Smooth muscle cell (in vitro differentiated cells): ENCODE results near the gene DGKD. TPM values are rescaled to one million over a fixed set of nuclear protein-coding genes. Genes with fewer than 3 reads are reported as not detected.

Source experiments
- DNase-seq: peaks from one replicate; lab custom pipeline; 2025; ENCODE audit not compliant: unreplicated experiment; lab: John Stamatoyannopoulos, UW
- H2AFZ ChIP-seq: fragments of 200-600 bp; sonication (generic); 2 replicates; pipeline ENCODE4 v1.6.0; 2016; ENCODE audit warnings: antibody characterized with exemption, low read depth, mild to moderate bottlenecking
- H3F3A ChIP-seq: fragments of 200-600 bp; sonication (generic); 2 replicates; pipeline ENCODE4 v1.6.0; 2017; ENCODE audit warnings: antibody characterized with exemption, low read depth
- H3K27ac ChIP-seq: fragments of 200-600 bp; sonication (generic); 2 replicates; pipeline ENCODE4 v1.5.1; 2016; ENCODE audit warnings: low read depth, mild to moderate bottlenecking
- H3K27me3 ChIP-seq: fragments of 200-600 bp; sonication (generic); 2 replicates; pipeline ENCODE4 v1.6.1; 2016; ENCODE audit warnings: low read depth, mild to moderate bottlenecking
- H3K36me3 ChIP-seq: fragments of 200-600 bp; sonication (generic); 2 replicates; pipeline ENCODE4 v1.5.1; 2016; ENCODE audit warnings: low read depth
- H3K4me1 ChIP-seq: fragments of 200-600 bp; sonication (generic); 2 replicates; pipeline ENCODE4 v1.5.1; 2016; ENCODE audit warnings: low read depth
- H3K4me2 ChIP-seq: fragments of 200-600 bp; sonication (generic); 2 replicates; pipeline ENCODE4 v1.6.0; 2016; ENCODE audit warnings: mild to moderate bottlenecking
- H3K4me3 ChIP-seq: fragments of 200-600 bp; sonication (generic); 2 replicates; pipeline ENCODE4 v1.5.1; 2016; ENCODE audit warnings: mild to moderate bottlenecking
- H3K79me2 ChIP-seq: fragments of 200-600 bp; sonication (generic); 2 replicates; pipeline ENCODE4 v1.6.0; 2016; ENCODE audit warnings: low read depth, mild to moderate bottlenecking
- H3K9ac ChIP-seq: fragments of 200-600 bp; sonication (generic); 2 replicates; pipeline ENCODE4 v1.6.0; 2016; ENCODE audit warnings: low read depth
- H3K9me3 ChIP-seq: fragments of 200-600 bp; sonication (generic); replicated peaks from 2 replicates; pipeline ENCODE4 v1.5.1; 2016; ENCODE audit warnings: low read depth
- H4K20me1 ChIP-seq: fragments of 200-600 bp; sonication (generic); 2 replicates; pipeline ENCODE4 v1.6.0; 2016; ENCODE audit warnings: low read depth
- CTCF ChIP-seq: fragments of 200-600 bp; sonication (generic); IDR thresholded peaks from 2 replicates; pipeline ENCODE4 v1.5.1; 2017; ENCODE audit warnings: borderline replicate concordance, mild to moderate bottlenecking, antibody characterized with exemption; ENCODE audit not compliant: insufficient read depth, poor library complexity, severe bottlenecking
- WGBS: methylation state at CpG from one replicate; pipeline ENCODE4 v1.1.7; 2016; ENCODE audit warnings: low lambda C conversion rate; 5-methylcytosine and 5-hydroxymethylcytosine counted together
- polyA plus RNA-seq: library from polyadenylated mRNA; unstranded; fragments of >200 nt; fragmentation: Nextera tagmentation; extraction: Ambion mirVana; gene quantifications from 2 replicates; pipeline ENCODE4 v1.2.1, GENCODE V29; 2016
- total RNA-seq: library from RNA; depleted of rRNA; stranded (reverse); fragments of >200 nt; gene quantifications from 2 replicates; pipeline ENCODE4 v1.2.3, GENCODE V29; 2014

Gene DGKD
- total and polyA plus RNA-seq, 2 experiments from 2014 or later = 12.2 to 14.2 TPM

GRCh38 chr2:233453916-233454315, 99.6 kb downstream of the DGKD start:
- Histone ChIP-seq H3K27ac (no peak overlapping the region), H3K4me2 (no peak overlapping the region), H3K9ac (no peak overlapping the region), H3K27me3 (no peaks in the 10 kb centered on the region), H4K20me1 (no peaks in the 10 kb centered on the region), H2AFZ (no peak overlapping the region), H3F3A (no peaks in the 10 kb centered on the region), H3K36me3 (peaks cover 5% of the 10 kb centered on the region), H3K4me1 (peaks cover 3% of the 10 kb centered on the region), H3K4me3 (no peak overlapping the region), H3K79me2 (no peaks in the 10 kb centered on the region), H3K9me3 (no peaks in the 10 kb centered on the region)
- no peak for TF ChIP-seq CTCF
- WGBS = 99% methylated on average over 8 of the region's 8 CpGs
- no peak for DNase-seq

GRCh38 chr2:233455006-233455405, 100.7 kb downstream of the DGKD start:
- WGBS = 99% methylated on average over 11 of the region's 11 CpGs
- DNase-seq = no peak
- H3K4me2 ChIP-seq = no peak overlapping the region
- no peaks in the 10 kb centered on the region for H3K9me3 ChIP-seq
- no peaks in the 10 kb centered on the region for H3K27me3 ChIP-seq
- H3K27ac ChIP-seq = no peak overlapping the region
- H2AFZ ChIP-seq = no peak overlapping the region
- no peak overlapping the region for H3K9ac ChIP-seq
- no peaks in the 10 kb centered on the region for H3K79me2 ChIP-seq
- H3K36me3 ChIP-seq = peaks cover 5% of the 10 kb centered on the region
- no peaks in the 10 kb centered on the region for H4K20me1 ChIP-seq
- TF ChIP-seq CTCF = no peak
- H3F3A ChIP-seq = no peaks in the 10 kb centered on the region
- peaks cover 3% of the 10 kb centered on the region for H3K4me1 ChIP-seq
- H3K4me3 ChIP-seq = no peak overlapping the region

- Histone ChIP-seq H2AFZ (no peak overlapping the region), H3K9me3 (no peaks in the 10 kb centered on the region), H3K79me2 (no peaks in the 10 kb centered on the region), H3K4me2 (no peak overlapping the region), H3K36me3 (peaks cover 5% of the 10 kb centered on the region), H3K27me3 (no peaks in the 10 kb centered on the region), H3K4me1 (peaks cover 3% of the 10 kb centered on the region), H4K20me1 (no peaks in the 10 kb centered on the region), H3K9ac (no peak overlapping the region), H3K27ac (no peak overlapping the region), H3K4me3 (no peak overlapping the region), H3F3A (no peaks in the 10 kb centered on the region)
- TF ChIP-seq CTCF = no peak
- DNase-seq = no peak
- 95% methylated on average over 7 of the region's 7 CpGs for WGBS
These were observed 101.2 kb downstream of the DGKD start for GRCh38 chr2:233455491-233455890.

- 97% methylated on average over 11 of the region's 11 CpGs for WGBS
- no peak overlapping the region for H3K27ac ChIP-seq
These were observed 101.8 kb downstream of the DGKD start for GRCh38 chr2:233456111-233456510.

More at GRCh38 chr2:233456111-233456510, 101.8 kb downstream of the DGKD start:
- DNase-seq = no peak
- peaks cover 5% of the 10 kb centered on the region for H3K36me3 ChIP-seq
- H3K4me3 ChIP-seq = no peak overlapping the region
- H3K79me2 ChIP-seq = no peaks in the 10 kb centered on the region
- no peak overlapping the region for H3K4me2 ChIP-seq
- no peak overlapping the region for H2AFZ ChIP-seq
- H3F3A ChIP-seq = no peaks in the 10 kb centered on the region
- H4K20me1 ChIP-seq = no peaks in the 10 kb centered on the region
- H3K9ac ChIP-seq = no peak overlapping the region
- no peaks in the 10 kb centered on the region for H3K27me3 ChIP-seq
- TF ChIP-seq CTCF = no peak
- no peaks in the 10 kb centered on the region for H3K9me3 ChIP-seq
- H3K4me1 ChIP-seq = peaks cover 3% of the 10 kb centered on the region
